ENCODE measurements around the gene HBM. TPM values are rescaled to one million over a fixed set of nuclear protein-coding genes. Genes with fewer than 3 reads are reported as not detected.

Gene HBM, protein sequence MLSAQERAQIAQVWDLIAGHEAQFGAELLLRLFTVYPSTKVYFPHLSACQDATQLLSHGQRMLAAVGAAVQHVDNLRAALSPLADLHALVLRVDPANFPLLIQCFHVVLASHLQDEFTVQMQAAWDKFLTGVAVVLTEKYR
- polyA plus RNA-seq (2012; ENCODE audit: insufficient read depth, insufficient read length, low read depth), result not detected

DNA sequence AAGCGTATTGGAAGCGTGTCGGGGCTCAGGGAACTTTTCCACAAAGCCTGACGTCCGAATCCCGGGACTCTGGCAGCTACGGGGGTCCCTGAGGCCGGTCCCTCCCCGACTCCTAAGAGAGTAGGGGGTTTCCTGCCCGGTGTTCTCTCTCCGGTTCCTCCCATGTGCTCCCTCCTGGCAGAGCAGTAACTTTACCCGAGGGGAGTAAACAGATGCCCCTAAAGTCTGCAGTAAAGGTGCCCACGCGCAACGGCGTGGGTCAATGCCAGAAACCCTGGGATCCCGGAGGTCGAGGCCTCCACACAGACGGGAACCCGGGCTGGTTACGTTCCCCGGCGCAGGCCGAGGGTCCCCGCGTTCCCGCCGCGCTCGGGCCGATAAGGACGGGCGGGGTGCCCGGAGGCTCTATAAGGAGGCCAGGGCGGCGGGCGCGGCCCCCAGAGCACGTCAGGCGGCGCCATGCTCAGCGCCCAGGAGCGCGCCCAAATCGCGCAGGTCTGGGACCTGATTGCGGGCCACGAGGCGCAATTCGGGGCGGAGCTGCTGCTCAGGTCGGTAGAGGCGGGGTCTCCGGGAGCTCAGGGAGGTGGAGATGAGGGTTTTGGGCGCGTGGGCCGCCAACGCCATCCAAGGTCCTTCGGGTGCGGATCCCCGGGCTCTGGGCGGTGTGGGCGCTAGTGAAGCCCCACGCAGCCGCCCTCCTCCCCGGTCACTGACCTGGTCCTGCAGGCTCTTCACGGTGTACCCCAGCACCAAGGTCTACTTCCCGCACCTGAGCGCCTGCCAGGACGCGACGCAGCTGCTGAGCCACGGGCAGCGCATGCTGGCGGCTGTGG is at the start of gene HBM:
Gene HBM, plus strand, starts transcription at position 440 of the 836 bp plus-strand sequence. Its CDS starts 20 bp downstream, at position 460.
- Histone ChIP-seq H3K9me3 (no peaks in the 10 kb centered on the region), H3K4me1 (peaks cover 5% of the 10 kb centered on the region), H3K36me3 (no peaks in the 10 kb centered on the region), H3K27me3 (peaks cover 40% of the 10 kb centered on the region), H3K4me3 (ENCODE audit: low read depth, low read length) (peak within 1 kb of the TSS; percentile 38)
- TF ChIP-seq, protein P1, sequence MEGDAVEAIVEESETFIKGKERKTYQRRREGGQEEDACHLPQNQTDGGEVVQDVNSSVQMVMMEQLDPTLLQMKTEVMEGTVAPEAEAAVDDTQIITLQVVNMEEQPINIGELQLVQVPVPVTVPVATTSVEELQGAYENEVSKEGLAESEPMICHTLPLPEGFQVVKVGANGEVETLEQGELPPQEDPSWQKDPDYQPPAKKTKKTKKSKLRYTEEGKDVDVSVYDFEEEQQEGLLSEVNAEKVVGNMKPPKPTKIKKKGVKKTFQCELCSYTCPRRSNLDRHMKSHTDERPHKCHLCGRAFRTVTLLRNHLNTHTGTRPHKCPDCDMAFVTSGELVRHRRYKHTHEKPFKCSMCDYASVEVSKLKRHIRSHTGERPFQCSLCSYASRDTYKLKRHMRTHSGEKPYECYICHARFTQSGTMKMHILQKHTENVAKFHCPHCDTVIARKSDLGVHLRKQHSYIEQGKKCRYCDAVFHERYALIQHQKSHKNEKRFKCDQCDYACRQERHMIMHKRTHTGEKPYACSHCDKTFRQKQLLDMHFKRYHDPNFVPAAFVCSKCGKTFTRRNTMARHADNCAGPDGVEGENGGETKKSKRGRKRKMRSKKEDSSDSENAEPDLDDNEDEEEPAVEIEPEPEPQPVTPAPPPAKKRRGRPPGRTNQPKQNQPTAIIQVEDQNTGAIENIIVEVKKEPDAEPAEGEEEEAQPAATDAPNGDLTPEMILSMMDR (IDR thresholded peaks at IDR 0.05; ENCODE audit: low read depth, low read length), result no peak
- DNase-seq, result no peak

DNA sequence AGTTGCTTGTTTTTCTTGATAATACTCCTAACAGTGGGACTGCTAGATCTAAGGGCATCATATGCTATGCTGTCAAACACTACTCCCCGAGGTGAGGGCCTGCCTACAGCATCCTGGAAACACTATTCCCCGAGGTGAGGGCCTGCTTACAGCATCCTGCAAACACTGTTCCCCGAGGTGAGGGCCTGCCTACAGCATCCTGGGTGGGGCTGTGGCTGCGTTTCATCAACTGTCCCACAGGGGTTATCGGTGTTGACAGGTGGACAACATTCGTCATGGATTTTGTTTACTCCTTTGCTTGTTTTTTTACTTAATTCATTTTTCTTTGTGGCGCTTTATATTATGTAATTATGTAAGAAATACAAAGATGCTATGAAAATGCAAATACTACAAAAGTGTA is 49.8 kb upstream of the HBM start:
- no peak for DNase-seq
- H3K4me3 ChIP-seq (ENCODE audit: low read depth, low read length), result no peak overlapping the region
- H3K36me3 ChIP-seq, result peaks cover 17% of the 10 kb centered on the region
- peaks cover 4% of the 10 kb centered on the region for H3K4me1 ChIP-seq
- no peaks in the 10 kb centered on the region for H3K9me3 ChIP-seq
- no peaks in the 10 kb centered on the region for H3K27me3 ChIP-seq
- TF ChIP-seq, protein P1 (IDR thresholded peaks at IDR 0.05; ENCODE audit: low read depth, low read length), result no peak

DNA sequence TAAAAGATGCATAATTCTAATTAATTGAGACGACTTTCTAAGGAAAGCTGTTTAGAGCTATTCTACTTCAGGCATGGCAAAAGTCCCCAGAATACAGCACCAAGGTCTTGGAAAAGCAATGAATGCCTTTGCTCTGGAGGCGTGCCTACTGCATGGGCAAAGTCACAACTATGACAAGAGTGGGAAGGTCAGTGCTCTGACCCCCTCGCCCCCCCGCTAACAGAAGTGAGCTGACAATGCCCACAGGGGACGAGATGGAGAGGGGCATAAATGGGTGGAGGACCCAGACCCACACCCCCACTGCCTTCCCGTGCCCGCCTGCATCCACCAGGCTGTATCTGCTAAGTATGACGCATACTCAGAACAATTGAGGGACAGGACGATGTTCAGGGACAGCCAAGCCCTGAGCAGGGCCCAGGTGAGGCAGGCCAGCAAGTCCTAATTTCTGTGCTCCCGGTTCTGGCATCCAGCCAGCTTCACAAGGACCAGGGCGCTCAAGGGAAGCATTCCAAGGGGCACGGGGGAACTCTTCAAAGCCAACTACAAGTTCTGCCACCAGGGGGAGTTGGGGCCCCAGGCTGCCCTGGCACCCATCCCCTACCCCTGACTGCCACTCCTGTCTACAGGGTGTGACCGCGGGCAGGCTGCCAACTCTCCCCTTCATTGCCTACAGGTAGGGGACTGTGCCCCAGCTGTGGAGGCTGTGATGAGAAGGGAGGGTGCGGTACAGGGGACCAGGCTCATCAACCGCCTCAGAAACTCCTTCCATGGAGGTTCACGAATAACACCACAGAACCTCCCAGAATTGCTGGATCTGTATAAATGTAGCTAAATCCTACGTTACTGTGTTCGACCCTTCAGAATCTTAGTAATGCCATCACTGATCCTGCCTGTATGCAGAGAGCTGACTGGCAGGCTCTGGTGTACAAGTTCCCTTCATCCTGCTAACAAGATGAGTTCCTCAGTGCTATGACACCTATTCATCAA is 48.1 kb upstream of the HBM start:
- H3K4me1 ChIP-seq, result peaks cover 4% of the 10 kb centered on the region
- H3K4me3 ChIP-seq (ENCODE audit: low read depth, low read length), result no peak overlapping the region
- peak; percentile 81 for DNase-seq
- H3K9me3 ChIP-seq, result no peaks in the 10 kb centered on the region
- peaks cover 5% of the 10 kb centered on the region; the same call in 1 of the 2 replicates for H3K36me3 ChIP-seq
- TF ChIP-seq, protein P1 (IDR thresholded peaks at IDR 0.05; ENCODE audit: low read depth, low read length), result peak; percentile 87
- no peaks in the 10 kb centered on the region for H3K27me3 ChIP-seq

DNA sequence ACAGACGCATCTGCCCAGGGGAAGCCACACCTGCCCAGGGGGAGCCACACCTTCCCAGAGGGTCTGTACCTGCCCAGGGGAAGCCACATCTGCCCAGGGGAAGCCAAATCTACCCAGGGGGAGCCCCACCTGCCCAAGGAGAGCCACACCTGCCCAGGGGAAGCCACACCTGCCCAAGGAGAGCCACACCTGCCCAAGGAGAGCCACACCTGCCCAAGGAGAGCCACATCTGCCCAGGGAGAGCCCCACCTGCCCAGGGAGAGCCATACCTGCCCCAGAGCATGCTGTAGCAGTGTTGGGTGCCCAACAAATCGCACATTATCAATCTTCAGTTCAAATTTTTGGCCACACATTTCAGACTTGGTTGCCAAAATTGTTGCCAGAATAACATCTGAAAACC is 46.9 kb upstream of the HBM start:
- no peak for DNase-seq
- H3K36me3 ChIP-seq, result peaks cover 2% of the 10 kb centered on the region; the same call in 1 of the 2 replicates
- H3K4me3 ChIP-seq (ENCODE audit: low read depth, low read length), result no peak overlapping the region
- H3K27me3 ChIP-seq, result no peaks in the 10 kb centered on the region
- peaks cover under 1% of the 10 kb centered on the region for H3K4me1 ChIP-seq
- H3K9me3 ChIP-seq, result no peaks in the 10 kb centered on the region
- TF ChIP-seq, protein P1 (IDR thresholded peaks at IDR 0.05; ENCODE audit: low read depth, low read length), result no peak

DNA sequence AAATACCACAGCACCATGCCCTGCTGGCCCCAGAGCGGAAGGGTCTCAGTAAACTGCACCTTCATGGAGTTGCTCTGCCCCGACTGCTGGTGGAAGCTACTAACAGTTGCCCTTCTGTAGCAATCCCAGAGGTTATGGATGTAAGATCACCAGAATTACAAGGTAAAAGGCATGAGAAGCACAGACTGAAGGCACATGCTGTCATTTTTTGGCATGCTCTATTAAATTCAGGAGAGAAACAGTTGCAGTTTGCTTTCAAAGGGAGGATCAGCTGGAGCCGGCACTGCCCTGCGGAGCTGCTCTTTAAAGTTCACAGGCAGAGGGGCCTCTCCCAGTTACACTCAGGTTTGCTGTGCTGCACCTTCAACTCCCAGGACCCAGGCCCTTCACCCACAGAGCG is 46.5 kb upstream of the HBM start:
- TF ChIP-seq, protein P1 (IDR thresholded peaks at IDR 0.05; ENCODE audit: low read depth, low read length), result no peak
- H3K9me3 ChIP-seq, result no peaks in the 10 kb centered on the region
- no peak for DNase-seq
- H3K27me3 ChIP-seq, result no peaks in the 10 kb centered on the region
- H3K4me1 ChIP-seq, result no peaks in the 10 kb centered on the region; the same call in 1 of the 2 replicates
- H3K4me3 ChIP-seq (ENCODE audit: low read depth, low read length), result no peak overlapping the region
- H3K36me3 ChIP-seq, result peaks cover 2% of the 10 kb centered on the region; the same call in 1 of the 2 replicates
